ENCODE measurements around the gene PSD. TPM values are rescaled to one million over a fixed set of nuclear protein-coding genes. Genes with fewer than 3 reads are reported as not detected.

PSD gene
- total RNA-seq, 2 experiments from 2014 or later: 2.2 to 10.2 TPM

DNA sequence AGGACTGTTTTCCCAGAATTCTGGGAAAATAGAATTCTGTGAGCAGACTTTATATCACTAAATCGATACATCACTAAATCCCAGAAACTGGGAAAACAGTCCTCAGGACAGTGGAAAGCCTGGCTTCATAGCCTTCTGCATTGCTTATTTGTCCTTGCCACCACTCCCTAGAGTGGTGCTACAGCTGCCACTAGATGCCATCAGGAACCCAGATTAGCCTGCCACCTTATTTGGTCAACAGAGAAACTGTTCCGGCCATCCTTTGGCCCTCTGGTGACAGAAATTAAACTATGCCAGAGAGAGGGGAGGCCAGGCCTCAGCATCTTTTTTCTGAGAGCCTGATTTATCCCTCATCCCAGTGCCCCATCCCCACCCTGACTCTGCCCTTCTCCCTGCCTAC lies 42.7 kb downstream of the PSD start:
- CTCF ChIA-PET (ENCODE audit: unreplicated experiment): no interaction called here
- Histone ChIP-seq H3K4me3 (ENCODE audit: low read depth, low read length, poor library complexity, severe bottlenecking) (no peak overlapping the region), H3K36me3 (ENCODE audit: insufficient read depth, low read length) (peaks cover 65% of the 10 kb centered on the region), H2AFZ (ENCODE audit: low read length) (no peak overlapping the region), H3K79me2 (ENCODE audit: insufficient read depth, low read depth, low read length) (no peaks in the 10 kb centered on the region), H4K20me1 (ENCODE audit: insufficient read depth, low read length) (no peaks in the 10 kb centered on the region), H3K9me2 (ENCODE audit: insufficient read depth, low read length) (no peaks in the 10 kb centered on the region), H3K4me2 (ENCODE audit: low read length) (no peak overlapping the region), H3K4me1 (ENCODE audit: insufficient read depth, low read length, poor library complexity, severe bottlenecking) (no peaks in the 10 kb centered on the region), H3K27ac (ENCODE audit: low read depth, low read length, poor library complexity, severe bottlenecking) (no peak overlapping the region), H3K9me3 (ENCODE audit: low read length) (0 out of 2 replicates have a peak, but pooled peaks cover 4% of the 10 kb centered on the region)
- POLR2A ChIA-PET: no interaction called here
- no peak for DNase-seq (ENCODE audit: low spot score)
- TF ChIP-seq EZH2phosphoT487 (IDR thresholded peaks at IDR 0.05; ENCODE audit: borderline replicate concordance, low read depth, low read length): no peak
- TF ChIP-seq, protein P1, sequence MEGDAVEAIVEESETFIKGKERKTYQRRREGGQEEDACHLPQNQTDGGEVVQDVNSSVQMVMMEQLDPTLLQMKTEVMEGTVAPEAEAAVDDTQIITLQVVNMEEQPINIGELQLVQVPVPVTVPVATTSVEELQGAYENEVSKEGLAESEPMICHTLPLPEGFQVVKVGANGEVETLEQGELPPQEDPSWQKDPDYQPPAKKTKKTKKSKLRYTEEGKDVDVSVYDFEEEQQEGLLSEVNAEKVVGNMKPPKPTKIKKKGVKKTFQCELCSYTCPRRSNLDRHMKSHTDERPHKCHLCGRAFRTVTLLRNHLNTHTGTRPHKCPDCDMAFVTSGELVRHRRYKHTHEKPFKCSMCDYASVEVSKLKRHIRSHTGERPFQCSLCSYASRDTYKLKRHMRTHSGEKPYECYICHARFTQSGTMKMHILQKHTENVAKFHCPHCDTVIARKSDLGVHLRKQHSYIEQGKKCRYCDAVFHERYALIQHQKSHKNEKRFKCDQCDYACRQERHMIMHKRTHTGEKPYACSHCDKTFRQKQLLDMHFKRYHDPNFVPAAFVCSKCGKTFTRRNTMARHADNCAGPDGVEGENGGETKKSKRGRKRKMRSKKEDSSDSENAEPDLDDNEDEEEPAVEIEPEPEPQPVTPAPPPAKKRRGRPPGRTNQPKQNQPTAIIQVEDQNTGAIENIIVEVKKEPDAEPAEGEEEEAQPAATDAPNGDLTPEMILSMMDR (conservative IDR thresholded peaks at IDR 0.05; ENCODE audit: low read length): no peak
- intact Hi-C loops (cut with micrococcal nuclease; ENCODE audit: unreplicated experiment): no loop called here
- BruUV-seq (replicated peaks): no TSS peak

DNA sequence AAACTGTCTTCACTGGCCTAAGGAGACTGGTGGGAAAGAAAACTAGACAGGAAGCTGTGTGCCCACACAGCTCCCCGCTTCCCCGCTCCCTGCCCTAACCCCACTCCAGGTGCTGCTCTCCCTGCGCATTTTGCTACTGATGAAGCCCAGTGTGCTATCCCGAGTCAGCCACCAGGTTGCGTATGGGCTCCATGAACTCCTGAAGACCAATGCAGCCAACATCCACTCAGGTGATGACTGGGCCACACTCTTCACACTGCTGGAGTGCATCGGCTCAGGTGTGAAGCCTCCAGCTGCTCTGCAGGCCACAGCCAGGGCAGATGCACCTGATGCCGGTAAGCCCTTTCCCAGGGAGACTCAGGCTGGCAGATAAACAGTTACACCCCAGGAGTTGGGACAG lies 43.3 kb downstream of the PSD start:
- no TSS peak for BruUV-seq (replicated peaks)
- Histone ChIP-seq H3K79me2 (ENCODE audit: insufficient read depth, low read depth, low read length) (no peaks in the 10 kb centered on the region), H3K4me2 (ENCODE audit: low read length) (no peak overlapping the region), H3K9me2 (ENCODE audit: insufficient read depth, low read length) (no peaks in the 10 kb centered on the region), H3K27ac (ENCODE audit: low read depth, low read length, poor library complexity, severe bottlenecking) (no peak overlapping the region), H3K4me1 (ENCODE audit: insufficient read depth, low read length, poor library complexity, severe bottlenecking) (no peaks in the 10 kb centered on the region), H4K20me1 (ENCODE audit: insufficient read depth, low read length) (no peaks in the 10 kb centered on the region), H3K36me3 (ENCODE audit: insufficient read depth, low read length) (peaks cover 65% of the 10 kb centered on the region), H2AFZ (ENCODE audit: low read length) (no peak overlapping the region), H3K9me3 (ENCODE audit: low read length) (0 out of 2 replicates have a peak, but pooled peaks cover 6% of the 10 kb centered on the region), H3K4me3 (ENCODE audit: low read depth, low read length, poor library complexity, severe bottlenecking) (no peak overlapping the region)
- ChIA-PET CTCF (ENCODE audit: unreplicated experiment) (interaction anchor here (0.6 kb wide), 1 partner anchor 136 kb away, joined by 4 read pairs; no protein-coding TSS in a partner anchor), POLR2A (interaction anchor here (0.7 kb wide), 1 partner anchor 33 kb away, joined by 4 read pairs; no protein-coding TSS in a partner anchor)
- no peak for DNase-seq (ENCODE audit: low spot score)
- intact Hi-C loops (cut with micrococcal nuclease; ENCODE audit: unreplicated experiment): no loop called here
- TF ChIP-seq EZH2phosphoT487 (IDR thresholded peaks at IDR 0.05; ENCODE audit: borderline replicate concordance, low read depth, low read length): no peak
- TF ChIP-seq, protein P1 (conservative IDR thresholded peaks at IDR 0.05; ENCODE audit: low read length): no peak

DNA sequence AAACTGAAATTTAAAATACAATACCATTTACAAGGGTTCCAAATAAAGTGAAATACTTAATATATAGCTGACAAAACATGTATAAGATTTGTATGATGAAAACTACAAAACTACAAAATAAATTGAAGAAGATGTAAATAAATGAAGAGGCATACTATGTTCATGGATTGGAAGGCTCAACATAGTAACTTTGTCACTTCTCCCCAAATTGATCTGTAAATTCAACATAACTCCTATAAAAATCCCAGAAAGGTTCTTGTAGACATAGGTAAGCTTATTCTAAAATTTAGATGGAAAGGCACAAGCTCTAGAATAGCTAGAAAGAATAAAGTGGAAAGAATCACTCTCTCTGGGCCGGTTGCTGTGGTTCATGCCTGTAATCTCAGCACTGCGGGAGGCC lies 47.3 kb downstream of the PSD start:
- POLR2A ChIA-PET: interaction anchor here (0.8 to 1.7 kb wide), 2 partner anchors 8 to 13 kb away, joined by 3 to 5 read pairs; no protein-coding TSS in a partner anchor
- TF ChIP-seq EZH2phosphoT487 (IDR thresholded peaks at IDR 0.05; ENCODE audit: borderline replicate concordance, low read depth, low read length): no peak
- TF ChIP-seq, protein P1 (conservative IDR thresholded peaks at IDR 0.05; ENCODE audit: low read length): no peak

More for the DNA sequence above, 47.3 kb downstream of the PSD start:
- DNase-seq (ENCODE audit: low spot score): no peak
- no peaks in the 10 kb centered on the region for H4K20me1 ChIP-seq (ENCODE audit: insufficient read depth, low read length)
- no peak overlapping the region for H3K4me3 ChIP-seq (ENCODE audit: low read depth, low read length, poor library complexity, severe bottlenecking)
- no peak overlapping the region for H2AFZ ChIP-seq (ENCODE audit: low read length)
- CTCF ChIA-PET (ENCODE audit: unreplicated experiment): interaction anchor here (0.6 kb wide), 1 partner anchor 11 kb away, joined by 3 read pairs; no protein-coding TSS in a partner anchor
- H3K36me3 ChIP-seq (ENCODE audit: insufficient read depth, low read length): peaks cover 80% of the 10 kb centered on the region
- H3K4me2 ChIP-seq (ENCODE audit: low read length): no peak overlapping the region
- no TSS peak for BruUV-seq (replicated peaks)
- no peaks in the 10 kb centered on the region for H3K79me2 ChIP-seq (ENCODE audit: insufficient read depth, low read depth, low read length)
- no peaks in the 10 kb centered on the region for H3K9me2 ChIP-seq (ENCODE audit: insufficient read depth, low read length)
- H3K27ac ChIP-seq (ENCODE audit: low read depth, low read length, poor library complexity, severe bottlenecking): no peak overlapping the region
- H3K9me3 ChIP-seq (ENCODE audit: low read length): 0 out of 2 replicates have a peak, but pooled peaks cover 6% of the 10 kb centered on the region
- intact Hi-C loops (cut with micrococcal nuclease; ENCODE audit: unreplicated experiment): no loop called here
- H3K4me1 ChIP-seq (ENCODE audit: insufficient read depth, low read length, poor library complexity, severe bottlenecking): no peaks in the 10 kb centered on the region

Data from OCI-LY7 (cell line).